Measurements from ENCODE around the gene FAM72D. TPM values are rescaled to one million over a fixed set of nuclear protein-coding genes. Genes with fewer than 3 reads are reported as not detected.
"Not testable (repeated sequence)": the region's sequence is repeated elsewhere in the genome, so short reads cannot be mapped to it uniquely, and the experiment has no call there.

Gene FAM72D
- not detected for total RNA-seq

- not testable (repeated sequence) for DNase-seq
These were observed at the start of gene FAM72D, which contains the start of gene SRGAP2B for GRCh38 chr1:145095284-145096057. FAM72D (plus strand) TSS chr1:145095974; CDS start chr1:145096848, 874 bp downstream. SRGAP2B (minus strand) TSS chr1:145095328; CDS start chr1:145092901, 2,427 bp downstream.

- DNase-seq: not testable (repeated sequence)
These were observed 48.2 kb upstream of the FAM72D start for GRCh38 chr1:145047553-145047952.

DNA sequence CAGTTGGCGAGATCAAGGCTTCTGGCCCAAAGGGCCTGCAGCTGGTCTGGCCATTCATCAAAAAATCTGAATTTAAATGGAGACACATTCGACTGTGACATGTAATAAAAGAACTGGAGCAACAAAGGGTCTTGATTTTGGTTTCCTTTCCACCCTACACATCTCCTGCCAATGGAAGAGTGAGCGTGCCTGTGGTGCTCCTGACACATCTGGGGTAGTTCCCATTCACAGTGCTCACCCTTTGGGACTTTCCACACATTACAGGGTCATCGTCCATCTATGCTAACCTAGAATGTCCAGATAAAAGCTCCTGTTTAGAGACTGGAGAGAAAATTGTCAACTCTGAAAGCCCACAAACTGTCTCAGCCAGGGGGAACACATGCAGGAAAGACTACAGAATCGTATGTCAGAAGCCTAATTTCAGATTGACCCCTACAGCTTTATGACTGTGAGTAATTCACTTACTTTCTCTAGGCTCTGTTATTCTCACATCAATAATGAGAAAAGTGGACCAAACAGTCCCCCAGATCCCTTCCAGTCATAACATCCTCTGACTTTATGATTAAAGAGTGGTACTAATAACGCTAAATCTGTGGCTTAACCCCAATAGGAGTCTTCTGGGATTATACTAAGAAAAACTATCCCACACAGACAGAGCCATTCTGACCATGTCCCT, 47.5 kb upstream of the FAM72D start:
- DNase-seq: not testable (repeated sequence)

DNA sequence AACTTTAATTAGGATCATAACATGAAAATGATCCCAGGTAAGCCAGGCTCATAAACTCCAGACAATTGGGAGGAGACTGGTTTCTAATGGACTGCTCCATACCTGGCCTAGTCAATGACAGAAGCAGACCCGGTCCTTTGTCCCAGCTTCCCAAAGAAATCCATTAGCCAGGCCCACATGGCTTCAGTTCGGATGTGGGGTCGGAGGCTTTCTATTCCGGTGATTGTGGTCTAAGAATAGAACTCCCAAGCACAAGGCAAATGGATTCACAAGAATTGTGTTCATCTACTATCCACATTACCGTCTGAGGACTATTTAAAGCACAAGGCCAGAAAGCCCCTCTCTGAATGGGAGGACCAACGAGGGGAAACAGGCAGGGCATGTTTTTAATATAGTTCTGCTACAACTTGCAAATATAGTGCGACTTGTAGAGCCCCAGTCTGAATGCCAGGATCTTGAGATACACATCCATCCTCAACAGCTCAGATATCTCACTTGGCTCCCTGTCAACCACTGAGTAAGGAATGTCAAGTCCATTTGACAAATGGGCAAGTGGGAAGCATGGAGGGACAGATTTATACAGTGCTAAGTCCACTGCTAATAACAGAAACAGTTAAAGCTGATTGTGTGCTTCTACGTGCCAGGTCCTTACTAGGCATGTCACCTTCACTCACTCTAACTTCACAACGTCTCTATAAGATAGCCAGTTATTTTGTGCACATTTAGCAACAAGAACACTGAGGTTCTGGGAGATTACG, 43.6 kb upstream of the FAM72D start:
- DNase-seq: not testable (repeated sequence)

- not testable (repeated sequence) for DNase-seq
These were observed 42.3 kb upstream of the FAM72D start for GRCh38 chr1:145053428-145053827.

GRCh38 chr1:145055217-145055760, 40.5 kb upstream of the FAM72D start:
- DNase-seq: not testable (repeated sequence)

GRCh38 chr1:145058184-145058583, 37.6 kb upstream of the FAM72D start:
- not testable (repeated sequence) for DNase-seq

GRCh38 chr1:145063285-145063684, 32.5 kb upstream of the FAM72D start:
- not testable (repeated sequence) for DNase-seq

DNA sequence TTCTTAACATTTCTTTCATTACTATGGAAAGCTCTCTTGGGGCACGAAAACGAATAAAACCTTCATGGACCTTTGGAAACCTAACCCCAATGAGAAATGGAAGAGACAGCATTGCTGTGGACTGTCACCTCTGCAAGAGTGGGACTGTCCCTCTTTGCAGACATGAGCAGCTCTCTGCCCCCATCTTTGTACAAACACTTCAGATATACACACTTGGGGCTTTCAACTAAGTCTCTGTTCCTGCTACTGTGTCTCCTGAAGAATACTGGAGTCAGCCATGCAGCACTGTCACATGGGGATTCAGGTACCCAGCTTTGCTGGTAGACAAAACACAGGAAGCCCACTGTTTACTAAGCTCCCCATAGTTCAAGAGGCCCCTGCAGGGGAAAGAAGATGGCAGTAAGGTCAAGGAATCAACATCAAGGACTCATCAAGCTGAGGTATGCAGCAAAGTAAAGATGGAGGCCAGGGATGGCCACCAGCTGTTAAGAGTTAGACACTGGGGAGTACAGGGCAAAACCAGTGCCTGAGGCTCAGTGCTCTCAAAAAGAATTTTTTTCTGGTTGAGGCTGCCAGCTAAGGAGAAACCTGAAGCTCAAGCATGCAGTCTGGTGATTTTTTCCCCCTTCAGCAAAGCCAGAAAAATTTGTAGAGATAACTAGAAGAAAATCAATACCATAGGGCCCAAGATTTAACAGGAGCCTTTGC, 31.7 kb upstream of the FAM72D start:
- DNase-seq: not testable (repeated sequence)

GRCh38 chr1:145065194-145065826, 30.5 kb upstream of the FAM72D start:
- not testable (repeated sequence) for DNase-seq

DNA sequence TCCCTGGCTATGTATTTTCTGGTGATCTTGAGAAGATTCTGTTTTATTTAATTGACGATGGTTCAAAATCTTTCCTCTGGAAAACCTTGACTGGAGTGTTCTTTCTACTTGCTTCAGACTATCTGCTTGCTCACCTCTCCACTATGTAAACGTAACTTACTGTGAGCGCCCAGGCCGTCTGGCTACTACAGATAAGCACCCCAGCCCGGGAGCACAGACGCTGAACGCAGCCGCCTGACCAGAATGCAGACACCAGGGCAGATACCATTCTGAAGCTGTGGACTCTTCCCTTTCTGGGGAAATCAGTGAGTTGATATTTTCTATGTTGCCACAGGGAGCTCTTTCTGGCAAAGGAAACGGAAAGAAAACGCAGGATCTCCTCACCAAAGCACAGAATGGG, 29.3 kb upstream of the FAM72D start:
- DNase-seq: not testable (repeated sequence)

DNA sequence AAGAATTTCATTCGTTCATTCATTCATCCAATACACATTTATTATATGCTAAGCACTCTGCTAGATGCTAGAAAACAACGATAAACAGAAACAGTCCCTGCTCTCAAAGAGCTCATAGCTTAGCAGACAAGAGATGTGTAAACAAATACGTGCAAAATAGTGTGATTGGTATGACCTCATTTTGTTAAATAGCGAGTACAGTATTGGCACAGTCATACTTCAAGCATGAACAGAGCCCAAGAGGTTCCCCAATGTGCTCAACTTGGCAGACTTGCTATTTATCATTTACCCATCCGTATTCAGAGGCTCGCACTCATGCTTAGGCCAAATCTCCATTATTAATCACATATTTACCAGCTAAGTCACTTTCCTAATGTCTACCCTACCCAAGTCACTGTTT, 24.2 kb upstream of the FAM72D start:
- not testable (repeated sequence) for DNase-seq

- DNase-seq: not testable (repeated sequence)
These were observed 21.7 kb upstream of the FAM72D start for GRCh38 chr1:145074021-145074559.

DNA sequence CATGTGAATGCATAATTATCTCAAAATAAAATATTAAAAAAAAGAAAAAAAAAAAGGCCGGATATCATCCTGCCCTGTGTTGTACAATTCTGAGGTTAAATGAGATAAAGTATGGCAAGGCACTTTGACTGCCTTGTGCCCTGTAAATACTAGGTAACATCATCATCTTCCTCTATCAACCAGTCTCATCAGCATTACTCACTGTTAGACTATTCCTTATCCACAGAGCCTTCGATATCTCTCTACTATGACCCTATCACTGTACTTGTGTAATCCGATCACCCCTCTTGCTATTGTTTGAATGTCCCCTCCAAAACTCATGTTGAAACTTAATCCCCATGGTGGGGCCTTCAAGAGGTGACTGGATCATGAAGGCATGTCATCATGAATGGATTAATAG, 18.9 kb upstream of the FAM72D start:
- not testable (repeated sequence) for DNase-seq

GRCh38 chr1:145077872-145078786, 17.6 kb upstream of the FAM72D start:
- not testable (repeated sequence) for DNase-seq

GRCh38 chr1:145078787-145079370, 16.9 kb upstream of the FAM72D start:
- DNase-seq: not testable (repeated sequence)

- DNase-seq: not testable (repeated sequence)
These were observed 16.0 kb upstream of the FAM72D start for GRCh38 chr1:145079737-145080136.

- not testable (repeated sequence) for DNase-seq
These were observed 15.6 kb upstream of the FAM72D start for GRCh38 chr1:145080193-145080592.

GRCh38 chr1:145082483-145083255, 13.1 kb upstream of the FAM72D start:
- DNase-seq: not testable (repeated sequence)

All from effector CD4-positive, alpha-beta T cell (primary cell).